GM18502 (cell line): ENCODE measurements around the gene IGFL2.
"Not testable (repeated sequence)": the region's sequence is repeated elsewhere in the genome, so short reads cannot be mapped to it uniquely, and the experiment has no call there.

Experiments
- ATAC-seq: cut with Tn5 transposase; IDR thresholded peaks from one replicate; pipeline ENCODE4 v1.9.1; 2021; ENCODE audit warnings: mild to moderate bottlenecking; ENCODE audit not compliant: unreplicated experiment, poor library complexity

The IGFL2 gene

GRCh38 chr19:46205183-46205984 is 57.3 kb downstream of the IGFL2 start:
- ATAC-seq, result no peak

DNA sequence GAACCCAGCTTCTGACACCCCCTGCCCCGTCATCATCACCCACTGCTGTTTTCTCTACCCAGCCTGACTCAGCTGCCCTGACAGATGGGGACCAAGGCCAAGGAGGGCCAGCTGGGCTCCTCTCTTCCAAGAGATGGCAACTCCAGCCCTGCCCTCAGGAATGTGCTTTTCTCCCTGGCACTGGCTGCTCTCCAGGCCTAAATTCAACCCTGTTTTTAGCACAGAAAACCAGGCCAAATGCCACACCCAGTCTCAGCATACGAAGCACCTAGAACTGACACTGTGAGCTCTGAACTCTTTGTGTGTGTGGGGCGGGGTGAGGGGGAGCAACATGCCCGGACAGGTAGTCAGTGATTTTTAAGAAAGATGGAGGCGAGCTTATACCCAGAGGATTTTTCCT is 58.1 kb downstream of the IGFL2 start:
- ATAC-seq, result no peak

- ATAC-seq, result no peak
Measured at GRCh38 chr19:46206682-46207081, 58.6 kb downstream of the IGFL2 start.

DNA sequence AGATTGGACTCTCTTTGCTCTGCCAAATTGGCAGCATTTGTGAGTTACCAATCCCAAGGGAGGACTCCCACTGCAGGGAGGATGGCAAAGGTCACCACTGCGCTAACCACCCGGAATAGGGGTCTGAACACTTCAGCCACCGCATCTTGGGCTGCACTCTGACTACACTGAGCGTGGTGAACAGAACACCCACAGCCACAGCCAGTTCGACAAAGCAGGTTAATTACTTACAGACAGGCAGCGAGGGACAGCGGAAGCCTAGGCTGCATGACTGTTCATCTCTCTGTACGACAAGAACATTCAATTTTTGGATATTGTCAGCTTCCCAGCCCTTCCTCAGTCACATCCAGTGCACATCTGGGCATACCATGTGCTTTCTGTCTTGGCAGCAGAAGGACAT is 59.8 kb downstream of the IGFL2 start:
- not testable (repeated sequence) for ATAC-seq

DNA sequence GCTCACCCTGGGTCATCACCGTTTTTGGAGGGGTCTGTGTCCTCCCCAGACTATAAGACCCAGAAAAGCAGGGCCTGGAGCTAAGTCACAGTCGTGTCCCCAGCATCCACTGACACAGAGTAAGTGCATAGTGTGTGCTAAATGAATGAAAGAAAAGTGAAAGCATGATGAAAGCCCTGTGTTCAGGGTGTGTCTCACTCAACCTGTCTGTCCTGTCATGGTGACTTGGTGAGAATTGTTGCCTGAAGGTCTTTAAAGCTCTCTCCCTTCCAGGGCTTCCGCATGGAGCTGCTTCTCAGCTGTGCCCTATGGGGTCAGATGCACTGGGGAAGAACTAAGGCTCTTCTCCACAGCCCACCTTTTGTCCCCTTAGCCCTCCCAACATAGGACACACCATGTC is 61.0 kb downstream of the IGFL2 start:
- no peak for ATAC-seq

- ATAC-seq, result no peak
Measured at GRCh38 chr19:46209472-46209871, 61.4 kb downstream of the IGFL2 start.

GRCh38 chr19:46210669-46211068 is 62.6 kb downstream of the IGFL2 start:
- no peak for ATAC-seq
